ENCODE data around the gene LYPD5.

- no peak for TF ChIP-seq CTCF (IDR thresholded peaks at IDR 0.05)
- TF ChIP-seq, protein P1, sequence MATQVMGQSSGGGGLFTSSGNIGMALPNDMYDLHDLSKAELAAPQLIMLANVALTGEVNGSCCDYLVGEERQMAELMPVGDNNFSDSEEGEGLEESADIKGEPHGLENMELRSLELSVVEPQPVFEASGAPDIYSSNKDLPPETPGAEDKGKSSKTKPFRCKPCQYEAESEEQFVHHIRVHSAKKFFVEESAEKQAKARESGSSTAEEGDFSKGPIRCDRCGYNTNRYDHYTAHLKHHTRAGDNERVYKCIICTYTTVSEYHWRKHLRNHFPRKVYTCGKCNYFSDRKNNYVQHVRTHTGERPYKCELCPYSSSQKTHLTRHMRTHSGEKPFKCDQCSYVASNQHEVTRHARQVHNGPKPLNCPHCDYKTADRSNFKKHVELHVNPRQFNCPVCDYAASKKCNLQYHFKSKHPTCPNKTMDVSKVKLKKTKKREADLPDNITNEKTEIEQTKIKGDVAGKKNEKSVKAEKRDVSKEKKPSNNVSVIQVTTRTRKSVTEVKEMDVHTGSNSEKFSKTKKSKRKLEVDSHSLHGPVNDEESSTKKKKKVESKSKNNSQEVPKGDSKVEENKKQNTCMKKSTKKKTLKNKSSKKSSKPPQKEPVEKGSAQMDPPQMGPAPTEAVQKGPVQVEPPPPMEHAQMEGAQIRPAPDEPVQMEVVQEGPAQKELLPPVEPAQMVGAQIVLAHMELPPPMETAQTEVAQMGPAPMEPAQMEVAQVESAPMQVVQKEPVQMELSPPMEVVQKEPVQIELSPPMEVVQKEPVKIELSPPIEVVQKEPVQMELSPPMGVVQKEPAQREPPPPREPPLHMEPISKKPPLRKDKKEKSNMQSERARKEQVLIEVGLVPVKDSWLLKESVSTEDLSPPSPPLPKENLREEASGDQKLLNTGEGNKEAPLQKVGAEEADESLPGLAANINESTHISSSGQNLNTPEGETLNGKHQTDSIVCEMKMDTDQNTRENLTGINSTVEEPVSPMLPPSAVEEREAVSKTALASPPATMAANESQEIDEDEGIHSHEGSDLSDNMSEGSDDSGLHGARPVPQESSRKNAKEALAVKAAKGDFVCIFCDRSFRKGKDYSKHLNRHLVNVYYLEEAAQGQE (IDR thresholded peaks at IDR 0.05; ENCODE audit: insufficient read depth in 1 of 2, low read depth in 2 of 2, low read length in 1 of 2) = no peak
- no peak for TF ChIP-seq POLR2AphosphoS5 (IDR thresholded peaks at IDR 0.05; ENCODE audit: low read depth, low read length)
- no peak for TF ChIP-seq TCF7L2 (IDR thresholded peaks at IDR 0.05; ENCODE audit: low read depth, low read length)
- no peak for TF ChIP-seq SIN3A (IDR thresholded peaks at IDR 0.05; ENCODE audit: borderline replicate concordance, insufficient read depth, low read depth, low read length)
Measured at GRCh38 chr19:43767818-43768217, 34.4 kb downstream of the LYPD5 start.
